GM21515 (cell line): ENCODE results near the gene CBX5.
"Not testable (repeated sequence)": the region's sequence is repeated elsewhere in the genome, so short reads cannot be mapped to it uniquely, and the experiment has no call there.

ENCODE experiments used
- ATAC-seq: cut with Tn5 transposase; IDR thresholded peaks from one replicate; pipeline ENCODE4 v1.9.1; 2021; ENCODE audit not compliant: unreplicated experiment

The CBX5 gene

DNA sequence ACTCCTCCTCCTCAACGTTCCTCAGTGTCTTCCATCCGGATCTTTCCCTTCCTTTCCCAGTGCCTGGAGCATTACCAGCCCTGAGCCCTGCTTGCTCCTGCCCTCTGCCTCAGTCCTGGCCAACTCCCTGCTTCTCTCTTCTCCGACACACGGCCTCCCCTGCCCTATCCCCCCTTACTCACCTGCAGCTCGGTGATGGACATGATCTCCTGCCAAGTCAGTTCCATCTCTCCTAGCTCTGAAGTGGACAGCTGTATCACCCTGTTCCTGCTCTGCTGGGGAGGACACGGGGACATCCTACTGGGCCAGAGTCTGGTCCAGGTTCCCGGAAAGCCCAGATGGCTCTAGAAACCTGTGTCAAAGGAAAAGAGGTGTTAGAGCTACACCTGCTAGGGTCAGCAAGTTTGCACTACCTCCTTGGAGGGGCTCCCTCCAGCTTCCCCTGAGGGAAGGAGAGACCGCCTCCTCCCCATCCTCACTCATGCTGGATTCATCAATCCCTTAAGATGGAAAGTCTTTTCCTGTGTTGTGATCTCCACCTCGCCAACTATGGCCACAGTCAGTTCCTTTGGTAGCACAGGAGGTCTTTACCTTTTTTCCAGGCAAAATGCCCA, 15.1 kb upstream of the CBX5 start:
- ATAC-seq: no peak

DNA sequence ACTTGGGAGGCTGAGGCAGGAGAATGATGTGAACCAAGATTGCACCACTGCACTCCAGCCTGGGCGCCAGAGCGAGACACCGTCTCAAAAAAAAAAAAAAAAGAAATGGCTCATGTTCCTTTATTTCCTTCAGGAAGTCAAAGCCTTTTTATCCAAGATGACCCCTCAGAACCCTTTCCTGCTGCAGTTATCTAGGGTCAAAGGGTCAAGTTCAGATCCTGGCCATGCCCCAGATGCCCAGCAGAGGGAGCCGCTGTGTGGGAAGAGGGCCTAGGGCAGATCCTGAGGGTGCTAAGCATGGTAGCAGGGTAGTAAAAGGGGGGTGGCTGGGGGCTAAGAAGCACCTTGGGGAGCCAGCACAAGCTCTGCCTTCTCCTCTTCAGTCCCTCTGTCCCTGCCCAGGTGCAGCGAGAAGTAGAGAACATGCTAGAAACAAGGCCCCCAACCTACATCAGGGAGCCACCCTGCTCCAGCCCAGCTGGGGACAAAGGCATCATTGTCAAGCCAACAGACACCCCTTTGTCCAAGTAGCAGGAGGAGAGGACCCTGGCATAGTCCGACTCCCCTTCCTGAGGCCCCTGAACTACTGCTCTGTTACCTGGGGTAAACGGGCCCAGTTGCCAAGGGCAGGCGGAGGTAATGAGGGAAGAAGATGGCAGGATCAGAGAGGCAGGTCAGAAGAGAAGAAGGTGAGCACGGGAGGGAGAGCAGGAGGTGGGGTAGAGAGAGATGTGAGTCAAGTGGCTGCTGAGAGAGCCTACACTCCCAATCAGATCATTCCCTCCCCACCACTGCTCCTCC, 14.4 kb upstream of the CBX5 start:
- no peak for ATAC-seq

DNA sequence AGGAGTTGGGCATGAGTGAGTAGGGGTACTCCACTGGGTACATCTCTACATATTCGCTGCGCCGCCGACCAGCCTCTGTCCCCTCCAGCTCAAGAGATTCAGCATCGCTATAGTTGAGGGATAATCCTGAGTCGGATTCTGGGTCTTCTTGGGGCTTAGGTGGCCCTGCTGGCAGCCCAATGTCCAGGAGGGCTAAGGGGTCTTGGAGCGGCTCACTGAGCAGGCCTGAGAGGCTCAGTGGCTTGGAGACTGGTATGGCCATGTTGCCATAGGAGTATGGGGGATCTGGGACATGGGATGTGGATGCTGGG, 13.0 kb upstream of the CBX5 start:
- no peak for ATAC-seq

DNA sequence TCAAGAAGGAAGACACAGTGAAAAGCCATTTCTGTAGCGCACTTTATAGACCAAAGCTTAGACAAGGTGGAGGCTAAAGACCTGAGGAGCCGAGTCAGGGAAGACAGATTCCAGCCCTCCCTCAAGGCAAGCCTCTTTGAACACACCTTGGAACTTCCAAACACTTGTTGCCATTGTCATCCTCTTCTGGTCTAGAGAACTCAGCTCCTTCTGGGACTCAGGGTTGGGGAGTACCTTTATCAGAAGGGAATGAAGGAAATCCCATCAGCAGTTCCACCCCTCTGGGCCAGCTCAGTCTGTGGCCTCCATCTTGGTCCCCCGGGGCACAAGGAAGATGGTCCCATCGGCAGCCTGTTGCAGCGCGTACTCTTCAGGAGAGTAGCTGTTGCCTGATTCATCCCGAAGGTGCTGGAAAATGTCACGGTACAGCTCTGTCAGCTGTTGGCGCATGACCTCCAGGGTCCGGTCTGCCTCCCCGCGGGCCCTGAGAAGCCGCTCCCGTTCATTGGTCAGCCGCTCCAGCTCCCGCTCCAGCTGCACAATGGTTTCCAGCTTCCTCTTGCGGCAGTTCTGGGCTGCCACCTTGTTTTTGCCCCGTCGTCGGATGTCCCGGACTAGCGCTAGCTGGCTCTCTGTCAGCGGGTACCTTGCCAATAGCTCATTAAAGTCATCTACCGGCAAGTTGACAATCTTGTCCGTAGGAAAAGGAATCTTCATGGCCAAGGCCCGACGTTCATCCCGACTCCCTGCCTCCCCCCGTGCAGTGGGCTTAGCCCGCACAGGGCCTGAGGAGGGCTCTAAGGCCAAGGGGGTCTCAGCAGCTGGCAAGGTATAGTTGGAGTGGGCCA, 12.4 kb upstream of the CBX5 start:
- ATAC-seq: no peak

DNA sequence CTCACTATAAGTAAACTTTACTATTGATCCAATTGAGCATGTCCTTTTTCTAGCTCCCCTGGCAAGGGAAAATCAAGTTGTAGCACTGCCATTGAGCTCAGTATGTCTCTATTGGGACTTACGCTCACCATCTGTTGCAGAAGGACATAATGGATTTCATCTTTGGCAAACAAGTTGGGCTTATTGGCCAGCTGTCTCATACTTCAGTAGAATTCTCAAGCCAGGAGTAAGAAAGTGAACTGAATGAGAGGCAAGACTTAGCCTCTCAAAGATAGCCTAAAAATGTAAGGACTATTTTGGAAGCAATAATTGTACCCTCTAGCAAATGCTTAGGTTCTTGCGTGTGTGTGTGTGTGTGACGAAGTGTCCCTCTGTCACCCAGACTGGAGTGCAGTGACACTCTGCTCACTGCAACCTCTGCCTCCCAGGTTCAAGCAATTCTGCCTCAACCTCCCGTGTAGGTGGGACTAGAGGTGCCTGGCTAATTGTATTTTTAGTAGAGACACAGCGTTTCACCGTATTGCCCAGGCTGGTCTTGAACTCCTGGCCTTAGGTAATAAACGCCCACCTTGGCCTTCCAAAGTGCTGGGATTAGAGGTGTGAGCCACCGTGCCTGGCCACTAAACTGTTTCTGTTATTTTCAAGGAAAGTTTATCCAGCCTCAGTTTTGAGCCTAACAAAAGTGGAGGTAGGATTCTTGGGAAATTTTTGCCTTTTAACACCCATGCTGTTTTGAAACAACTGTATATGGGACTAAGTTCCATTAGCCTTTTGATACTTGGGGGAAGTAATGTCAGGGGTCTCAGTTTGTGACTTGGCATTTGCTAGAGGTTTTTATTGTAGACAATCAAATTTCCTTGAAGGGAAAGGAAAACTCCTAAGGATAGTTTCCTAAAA, 7.6 kb upstream of the CBX5 start:
- no peak for ATAC-seq

DNA sequence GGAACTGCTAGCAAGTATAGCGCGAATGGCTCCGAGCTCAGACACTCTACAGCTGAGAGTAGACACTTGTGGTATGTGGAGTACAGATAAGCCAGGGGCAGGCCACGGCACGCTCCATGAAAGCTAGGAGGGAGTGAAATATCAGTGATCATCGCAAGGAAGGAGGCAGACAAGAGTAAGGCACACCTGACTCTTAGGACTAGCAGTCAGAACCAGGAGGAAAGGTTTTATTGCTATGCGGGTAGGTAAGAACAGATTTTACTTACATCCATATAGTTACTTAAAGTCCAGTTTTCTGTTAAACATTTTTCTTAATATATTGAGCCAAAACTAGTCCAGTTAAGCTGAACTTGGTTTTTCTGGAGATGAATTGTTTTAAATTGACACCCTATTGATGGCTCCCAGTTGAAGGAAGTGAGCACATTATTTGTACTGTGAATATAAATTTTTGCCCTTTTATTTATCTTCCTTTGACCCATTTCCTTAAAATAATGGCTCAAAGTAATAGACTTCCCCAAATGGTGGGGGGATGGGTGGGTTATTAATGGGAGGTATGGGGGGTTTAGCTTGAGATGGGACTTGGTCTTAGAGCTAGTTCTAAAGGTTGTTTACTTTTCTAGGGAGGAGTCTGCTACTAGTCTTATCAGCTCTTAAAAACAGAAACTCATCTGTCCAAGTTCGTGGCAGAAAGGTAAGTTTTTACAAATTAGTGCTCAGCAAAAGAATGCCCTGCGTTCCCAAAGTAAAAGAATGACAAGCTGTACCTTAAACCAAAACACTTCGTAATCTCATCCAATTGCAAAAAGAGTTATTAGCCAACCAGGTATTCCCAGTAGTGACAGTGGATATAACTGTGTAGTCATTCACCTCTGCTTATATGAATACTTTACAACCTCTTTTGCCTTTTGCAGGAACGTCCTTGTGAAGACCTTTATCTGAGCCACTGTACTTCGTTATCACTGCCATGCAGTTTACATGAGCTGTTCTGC, 6.4 kb upstream of the CBX5 start:
- ATAC-seq: no peak

DNA sequence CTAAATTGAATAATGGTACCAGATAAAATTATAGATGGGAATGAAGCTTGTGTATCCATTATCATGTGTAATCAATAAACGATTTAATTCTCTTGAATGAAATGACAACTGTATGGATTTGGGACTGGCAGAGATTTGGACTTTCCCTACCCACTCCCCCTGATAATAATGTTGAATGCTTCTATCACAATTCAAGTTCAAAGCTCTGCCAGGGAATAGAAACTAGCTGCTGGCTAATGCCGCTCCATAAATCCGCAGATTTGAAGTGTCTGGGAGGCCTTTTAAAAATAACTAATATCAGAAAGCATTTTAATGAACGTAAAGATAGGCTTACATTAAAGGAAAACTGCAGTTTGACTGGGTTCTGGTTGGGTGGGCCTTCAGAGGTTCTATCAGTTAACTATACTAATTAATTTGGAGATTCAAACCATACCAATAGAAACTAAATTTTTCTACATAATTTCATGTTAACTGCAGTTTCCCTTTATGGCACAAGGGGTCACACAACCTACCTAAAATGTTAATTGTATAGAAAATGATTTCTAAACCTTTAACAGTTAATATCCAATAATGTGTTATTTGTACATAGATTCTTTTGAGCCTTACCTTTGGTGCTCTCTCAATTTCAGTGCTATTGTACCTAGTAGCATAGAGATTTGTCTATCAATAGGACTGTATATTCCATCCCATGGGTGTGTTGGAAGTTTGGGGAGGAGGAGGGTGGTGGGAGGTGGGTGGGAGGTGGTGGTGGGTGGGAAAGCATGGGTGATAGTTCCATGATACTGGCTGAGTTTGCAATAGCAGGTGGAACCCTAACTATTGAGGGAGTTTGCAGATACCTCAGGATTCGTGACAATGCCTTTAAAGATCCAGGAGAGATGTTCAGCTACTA, 5.5 kb upstream of the CBX5 start:
- no peak for ATAC-seq

DNA sequence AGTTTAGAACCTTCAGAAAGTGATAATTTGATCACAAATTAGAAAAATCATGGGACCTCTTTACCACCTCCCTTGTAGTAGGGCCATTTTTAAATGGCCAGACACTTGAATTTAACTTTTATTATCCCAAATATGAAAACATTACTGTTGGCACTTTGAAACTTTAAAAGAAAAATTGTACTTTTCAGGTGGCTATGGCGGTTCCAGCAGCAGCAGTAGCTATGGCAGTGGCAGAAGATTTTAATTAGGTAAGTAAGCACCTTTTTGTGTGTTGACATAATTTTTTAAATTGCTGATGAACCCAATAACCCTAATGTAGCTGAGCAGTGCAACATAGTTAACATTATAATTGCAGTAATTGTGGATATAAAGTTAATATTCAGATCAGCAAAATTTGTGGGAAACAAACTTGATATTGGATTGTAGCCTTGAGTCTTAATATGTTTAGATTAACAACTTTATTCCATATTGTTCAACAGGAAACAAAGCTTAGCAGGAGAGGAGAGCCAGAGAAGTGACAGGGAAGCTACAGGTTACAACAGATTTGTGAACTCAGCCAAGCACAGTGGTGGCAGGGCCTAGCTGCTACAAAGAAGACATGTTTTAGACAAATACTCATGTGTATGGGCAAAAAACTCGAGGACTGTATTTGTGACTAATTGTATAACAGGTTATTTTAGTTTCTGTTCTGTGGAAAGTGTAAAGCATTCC, 4.3 kb upstream of the CBX5 start:
- ATAC-seq: not testable (repeated sequence)

DNA sequence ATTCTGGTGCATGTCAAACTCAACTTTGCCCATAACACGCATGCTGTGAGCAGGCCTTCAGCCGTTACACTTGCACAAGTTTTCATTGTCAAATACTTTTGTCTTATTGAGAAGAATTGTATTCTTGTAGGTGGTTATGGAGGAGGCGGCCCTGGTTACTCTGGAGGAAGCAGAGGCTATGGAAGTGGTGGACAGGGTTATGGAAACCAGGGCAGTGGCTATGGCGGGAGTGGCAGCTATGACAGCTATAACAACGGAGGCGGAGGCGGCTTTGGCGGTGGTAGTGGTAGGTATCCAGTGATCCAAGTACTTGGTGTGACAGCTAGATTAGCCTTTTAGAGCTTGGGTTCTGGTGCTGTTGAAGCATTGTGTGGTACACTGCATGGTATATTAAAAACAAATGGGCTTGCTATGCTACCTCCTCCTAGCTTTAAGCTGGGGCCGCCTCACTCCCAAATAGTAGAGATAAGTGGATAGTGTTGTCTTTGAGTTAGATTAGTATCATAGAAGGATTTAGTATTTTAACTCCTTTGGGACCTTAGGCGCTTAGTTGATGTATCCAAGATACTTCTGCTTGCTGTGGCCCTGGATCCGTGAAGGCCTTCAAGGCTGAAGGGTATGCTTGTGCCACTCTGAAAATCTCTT, 3.1 kb upstream of the CBX5 start:
- no peak for ATAC-seq

DNA sequence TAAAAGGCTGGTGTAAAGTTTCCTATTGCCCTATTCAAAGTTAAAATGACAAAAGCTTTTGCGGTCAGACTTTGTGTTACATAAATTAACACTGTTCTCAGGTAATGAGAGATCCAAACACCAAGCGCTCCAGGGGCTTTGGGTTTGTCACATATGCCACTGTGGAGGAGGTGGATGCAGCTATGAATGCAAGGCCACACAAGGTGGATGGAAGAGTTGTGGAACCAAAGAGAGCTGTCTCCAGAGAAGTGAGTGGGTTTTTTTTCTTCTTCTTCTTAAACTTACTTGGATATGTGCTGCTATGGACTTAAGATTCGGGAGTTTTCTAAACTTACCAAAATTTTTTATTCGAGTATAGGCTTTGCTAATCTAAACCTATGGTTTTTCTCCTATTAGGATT, 1.8 kb upstream of the CBX5 start:
- not testable (repeated sequence) for ATAC-seq

DNA sequence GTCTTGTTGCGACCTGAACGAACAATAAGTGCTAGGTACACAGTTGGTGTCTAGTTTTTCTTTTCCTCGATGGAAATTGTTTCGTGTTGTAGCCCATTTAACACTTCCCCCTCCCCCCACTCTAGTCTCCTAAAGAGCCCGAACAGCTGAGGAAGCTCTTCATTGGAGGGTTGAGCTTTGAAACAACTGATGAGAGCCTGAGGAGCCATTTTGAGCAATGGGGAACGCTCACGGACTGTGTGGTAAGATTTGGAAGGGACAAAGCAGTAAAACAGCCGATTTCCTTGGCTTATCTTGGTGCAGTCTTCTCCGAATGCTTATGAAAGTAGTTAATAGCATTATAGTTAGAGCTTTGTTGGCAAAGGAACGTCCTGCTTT, 1.3 kb upstream of the CBX5 start:
- not testable (repeated sequence) for ATAC-seq

DNA sequence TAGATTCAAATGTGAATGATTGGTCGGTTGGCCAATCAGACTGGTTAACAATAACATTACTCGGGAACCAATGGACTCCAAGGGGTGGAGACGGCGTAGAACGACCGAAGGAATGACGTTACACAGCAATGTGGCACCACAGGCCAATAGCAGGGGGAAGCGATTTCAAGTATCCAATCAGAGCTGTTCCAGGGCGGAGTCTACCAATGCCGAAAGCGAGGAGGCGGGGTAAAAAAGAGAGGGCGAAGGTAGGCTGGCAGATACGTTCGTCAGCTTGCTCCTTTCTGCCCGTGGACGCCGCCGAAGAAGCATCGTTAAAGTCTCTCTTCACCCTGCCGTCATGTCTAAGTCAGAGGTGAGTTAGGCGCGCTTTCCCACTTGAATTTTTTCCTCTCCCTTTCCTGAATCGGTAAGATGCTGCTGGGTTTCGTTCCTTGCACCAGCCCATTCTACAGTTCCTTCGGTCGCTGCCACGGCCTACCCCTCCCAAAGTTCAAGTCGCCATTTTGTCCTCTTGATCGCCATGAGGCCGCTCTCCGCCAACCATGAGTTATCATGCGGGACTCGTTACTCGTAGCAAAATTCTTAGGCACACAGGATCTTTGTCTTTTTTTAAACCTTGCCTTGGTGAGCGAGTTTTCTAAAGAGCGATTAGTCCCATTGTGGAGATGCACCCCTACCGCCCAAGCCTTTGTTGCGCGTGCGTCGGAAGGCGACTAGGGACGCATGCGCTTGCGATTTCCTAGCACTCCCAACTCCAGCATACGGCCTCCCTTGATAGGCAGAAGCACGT, 742 bp upstream of the CBX5 start, which contains the start of gene HNRNPA1:
TSS of gene HNRNPA1 (plus strand) at position 259 of the 793 bp plus-strand sequence. CDS start at position 341, 82 bp downstream.
- ATAC-seq: peak; percentile 84

DNA sequence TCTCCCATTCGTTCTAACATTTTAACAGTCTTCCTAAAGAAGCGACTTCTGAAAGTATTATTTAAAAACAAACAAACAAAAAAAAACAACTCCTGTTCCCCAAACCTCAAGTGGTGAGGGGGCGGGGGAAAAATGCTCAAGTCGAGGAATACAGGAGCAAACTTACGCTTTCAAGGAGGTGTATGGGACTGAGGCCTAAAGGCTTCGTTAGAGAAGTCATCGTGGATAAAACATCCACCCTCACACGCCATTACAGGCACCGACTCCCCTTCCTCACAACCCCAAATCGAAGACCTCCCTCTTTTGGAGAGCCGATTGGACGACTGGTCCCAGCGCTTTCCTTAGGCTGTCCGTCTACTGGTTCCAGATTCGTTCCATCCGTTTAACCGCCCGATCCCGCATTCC, 693 bp downstream of the CBX5 start:
- no peak for ATAC-seq

DNA sequence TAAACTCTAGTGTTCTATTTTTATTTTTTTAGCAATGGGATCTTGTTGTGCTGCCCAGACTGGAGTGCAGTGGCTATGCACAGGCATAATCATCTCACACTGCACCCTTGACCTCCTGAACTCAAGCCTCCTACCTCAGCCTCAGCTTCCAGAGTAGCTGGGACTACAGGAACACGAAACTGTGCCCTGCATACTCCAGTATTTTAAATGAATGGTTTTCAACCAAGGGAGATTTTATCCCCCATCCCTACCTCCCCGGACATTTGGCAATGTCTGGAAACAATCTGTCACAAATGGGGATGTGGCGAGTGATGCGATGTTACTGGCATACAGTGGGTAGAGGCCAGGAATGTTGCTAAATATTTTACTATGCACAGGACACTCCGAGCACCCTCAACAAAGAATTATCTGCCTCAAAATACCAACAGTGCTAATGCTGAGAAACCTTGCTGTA, 2.1 kb downstream of the CBX5 start:
- no peak for ATAC-seq

DNA sequence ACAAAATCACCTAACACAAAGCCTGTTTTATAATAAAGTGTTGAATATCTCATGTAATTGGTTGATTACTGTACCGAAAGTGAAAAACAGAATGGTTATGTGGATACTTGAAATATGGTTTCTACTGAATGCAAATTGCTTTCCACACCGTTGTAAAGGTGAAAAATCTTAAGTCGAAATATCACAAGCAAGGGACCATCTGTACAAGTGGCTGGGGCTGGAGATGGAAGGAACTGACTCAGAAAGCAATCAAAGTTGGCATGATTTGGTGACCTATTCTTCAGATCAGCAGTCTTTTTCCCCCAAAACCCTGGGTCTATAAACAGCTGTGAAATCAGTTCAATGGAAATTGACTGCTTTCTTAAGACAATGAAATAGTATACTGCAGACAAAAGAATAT, 3.6 kb downstream of the CBX5 start:
- no peak for ATAC-seq

DNA sequence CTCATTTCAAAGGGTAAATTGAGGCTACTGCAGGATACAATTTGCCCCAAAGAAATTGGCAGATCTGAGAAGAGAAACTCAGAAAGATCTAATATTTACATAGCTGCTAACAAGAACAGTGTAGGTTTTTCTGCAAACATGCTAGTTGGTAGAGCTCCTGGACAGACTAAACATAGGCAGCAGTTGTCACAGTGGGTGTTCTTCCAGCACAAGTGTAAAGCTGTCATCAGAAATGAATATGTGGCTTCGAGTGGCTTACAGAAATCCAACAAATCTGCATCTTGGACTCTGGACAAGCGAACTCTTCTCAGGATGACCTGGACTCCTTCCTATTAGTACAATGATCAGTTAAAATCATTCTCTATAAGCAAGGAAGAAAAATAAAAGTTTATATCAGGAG, 5.9 kb downstream of the CBX5 start:
- ATAC-seq: no peak

DNA sequence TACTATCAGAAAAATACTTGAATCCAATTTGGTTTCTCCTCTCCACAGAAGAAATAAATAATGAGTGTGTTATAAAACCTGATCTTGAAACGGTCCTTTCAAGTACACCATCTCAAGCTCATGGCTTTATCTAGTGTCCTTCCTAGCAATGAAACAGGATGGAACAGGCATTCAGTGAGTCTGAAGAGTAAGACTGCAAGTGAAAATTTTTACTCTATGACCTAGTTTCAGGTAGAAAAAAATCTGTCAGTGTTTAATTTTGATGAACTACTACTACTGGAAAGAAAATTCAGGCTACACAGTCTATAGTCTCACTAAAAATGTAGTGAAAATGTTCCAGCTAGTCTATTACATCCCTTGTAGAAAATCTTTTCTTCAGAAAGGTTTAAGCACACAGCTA, 7.7 kb downstream of the CBX5 start:
- ATAC-seq: no peak
